GM19238 (cell line): ENCODE measurements around the gene TUT7.
"Not testable (repeated sequence)": the region's sequence is repeated elsewhere in the genome, so short reads cannot be mapped to it uniquely, and the experiment has no call there.

ENCODE experiments used
- DNase-seq: peaks from one replicate; pipeline ENCODE4 v3.0.0; 2011; ENCODE audit warnings: low spot score; ENCODE audit not compliant: insufficient read length

TUT7 gene

GRCh38 chr9:86301686-86302085 is 52.5 kb downstream of the TUT7 start:
- DNase-seq: no peak

- no peak for DNase-seq
Measured at GRCh38 chr9:86300701-86301100, 53.5 kb downstream of the TUT7 start.

- DNase-seq: no peak
Measured at GRCh38 chr9:86298873-86299272, 55.3 kb downstream of the TUT7 start.

GRCh38 chr9:86290341-86290740 is 63.9 kb downstream of the TUT7 start:
- not testable (repeated sequence) for DNase-seq

- DNase-seq: no peak
Measured at GRCh38 chr9:86288499-86289198, 65.6 kb downstream of the TUT7 start.

- DNase-seq: no peak
Measured at GRCh38 chr9:86287013-86287412, 67.2 kb downstream of the TUT7 start.

DNA sequence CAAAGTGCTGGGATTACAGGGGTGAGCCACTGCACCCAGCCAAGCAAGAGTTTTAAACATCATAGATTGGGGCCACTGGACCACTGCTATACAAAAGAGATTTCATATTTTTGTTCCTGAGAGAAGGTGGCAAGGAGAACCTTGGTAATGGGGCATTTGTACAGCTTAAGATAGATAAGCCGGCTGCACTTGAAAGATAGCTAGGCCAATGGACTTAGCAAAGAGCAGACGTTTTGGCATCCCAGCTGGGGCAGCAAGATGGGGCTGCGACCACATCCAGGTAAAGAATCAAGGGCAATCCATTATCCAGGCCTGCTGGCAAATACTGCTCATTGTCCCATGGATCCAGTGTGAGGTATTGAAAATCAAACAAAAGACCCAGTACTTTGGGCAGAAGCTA is 67.9 kb downstream of the TUT7 start:
- DNase-seq: no peak

DNA sequence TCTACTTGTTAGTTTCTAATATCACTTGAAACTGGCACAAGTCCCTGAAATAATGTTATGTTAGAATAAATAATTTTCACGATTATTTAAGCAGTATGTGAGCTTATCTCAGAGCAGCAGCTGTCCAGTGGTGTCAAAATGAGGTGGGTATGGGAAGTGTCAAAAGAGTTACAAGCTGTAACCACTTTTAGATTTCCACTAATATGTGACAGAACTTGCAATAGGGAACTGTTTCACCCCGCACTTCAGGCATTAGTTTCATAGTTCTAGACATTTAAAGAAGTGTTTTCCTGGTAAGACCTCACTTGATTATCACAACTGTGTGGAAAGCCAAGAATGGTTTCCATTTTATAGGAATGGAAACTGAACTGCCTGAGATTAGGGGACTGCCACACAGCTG is 68.9 kb downstream of the TUT7 start:
- no peak for DNase-seq

GRCh38 chr9:86282979-86283535 is 71.2 kb downstream of the TUT7 start:
- DNase-seq: no peak

- peak; percentile 67 for DNase-seq
Measured at GRCh38 chr9:86282077-86282978, 71.9 kb downstream of the TUT7 start, which contains the start of gene ISCA1. TSS of gene ISCA1 (minus strand) at chr9:86282538. CDS start at chr9:86282458, 80 bp downstream.

GRCh38 chr9:86281593-86282076 is 72.6 kb downstream of the TUT7 start:
- no peak for DNase-seq

DNA sequence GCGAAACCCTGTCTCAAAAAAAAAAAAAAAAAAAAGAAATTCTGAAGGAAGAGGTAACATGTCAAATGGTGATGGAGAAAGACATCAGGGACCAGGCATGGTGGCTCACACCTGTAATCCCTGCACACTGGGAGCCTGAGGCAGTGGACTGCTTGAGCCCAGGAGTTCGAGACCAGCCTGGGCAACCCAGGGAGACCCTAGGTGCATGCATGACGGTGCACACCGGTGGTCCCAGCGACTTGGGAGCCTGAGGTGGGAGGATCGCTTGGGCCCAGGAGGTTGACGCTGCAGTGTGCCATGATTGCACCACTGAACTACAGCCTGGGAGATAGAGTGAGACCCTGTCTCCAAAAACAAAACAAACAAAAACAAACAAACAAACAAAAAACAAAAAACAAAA is 73.6 kb downstream of the TUT7 start:
- no peak for DNase-seq

- no peak for DNase-seq
Measured at GRCh38 chr9:86279839-86280238, 74.4 kb downstream of the TUT7 start.

DNA sequence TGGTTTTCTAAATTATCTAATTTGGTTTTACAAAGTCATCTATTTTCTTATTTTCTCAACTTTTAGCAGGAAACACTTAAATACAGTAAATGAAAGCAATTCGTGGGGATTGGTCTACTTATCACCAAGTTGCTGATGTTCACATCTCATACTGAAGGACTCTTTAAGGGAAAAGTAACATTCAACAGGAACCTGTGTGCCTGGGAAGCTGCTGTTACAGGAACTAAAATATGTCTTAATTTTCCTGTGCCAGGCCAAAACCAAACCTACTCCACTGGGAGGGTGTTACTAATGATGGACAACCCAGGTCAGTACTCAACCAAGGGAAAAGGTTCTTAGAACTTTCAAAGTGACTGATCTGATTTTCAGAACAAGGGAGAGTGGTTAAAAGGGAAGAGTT is 77.1 kb downstream of the TUT7 start:
- no peak for DNase-seq

DNA sequence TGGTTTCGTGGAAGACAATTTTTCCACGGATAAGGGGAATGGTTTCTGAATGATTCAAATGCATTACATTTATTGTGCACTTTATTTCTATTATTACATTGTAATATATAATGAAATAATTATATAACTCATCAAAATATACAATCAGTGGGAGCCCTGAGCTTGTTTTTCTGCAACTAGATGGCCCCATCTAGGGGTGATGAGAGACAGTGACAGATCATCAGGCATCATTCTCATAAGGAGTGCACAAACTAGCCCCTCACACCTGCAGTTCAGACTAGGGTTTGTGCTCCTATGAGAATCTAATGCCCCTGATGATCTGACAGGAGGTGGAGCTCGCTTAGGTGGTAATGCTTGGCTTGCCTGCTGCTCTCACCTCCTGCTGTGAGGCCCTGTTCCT is 78.2 kb downstream of the TUT7 start:
- no peak for DNase-seq

DNA sequence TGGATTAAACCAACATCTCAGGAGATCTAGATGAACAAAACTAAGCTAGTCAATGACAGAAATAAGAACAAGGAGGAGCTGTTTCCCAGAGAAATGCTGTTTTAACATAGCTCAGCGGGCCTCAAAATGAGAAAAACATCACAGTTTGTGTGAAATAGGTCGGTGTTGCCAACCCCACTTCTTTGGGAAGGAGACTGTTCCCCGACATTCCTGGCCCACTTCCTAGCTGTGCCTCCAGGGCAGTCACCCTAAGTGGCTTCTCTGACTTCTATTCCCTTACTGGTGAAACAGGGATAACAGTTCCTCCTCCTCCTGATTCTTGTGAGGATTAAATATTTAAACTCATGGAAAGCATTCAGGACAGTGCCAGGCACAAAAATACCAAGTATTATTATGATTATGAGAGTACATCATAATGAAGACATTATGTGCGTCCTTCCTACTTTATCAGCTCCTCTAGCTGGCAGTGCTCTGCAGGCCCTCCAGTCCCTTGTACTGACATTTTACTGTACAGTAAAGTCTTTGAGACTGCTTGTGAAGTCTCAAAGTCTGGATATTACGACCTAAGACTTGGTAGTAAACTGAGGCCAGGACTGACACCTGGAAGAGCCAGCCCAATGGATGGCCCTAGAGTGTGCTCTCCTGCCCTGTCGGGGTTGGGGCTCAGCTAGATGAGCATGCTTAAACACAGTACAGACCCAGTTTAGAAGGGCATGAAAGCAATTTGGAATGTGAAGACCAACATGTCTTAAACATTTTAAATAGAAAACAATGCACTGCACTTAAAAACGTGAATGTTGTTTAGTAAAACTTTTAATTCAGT is 79.2 kb downstream of the TUT7 start:
- no peak for DNase-seq

GRCh38 chr9:86272221-86272620 is 82.0 kb downstream of the TUT7 start:
- DNase-seq: no peak

DNA sequence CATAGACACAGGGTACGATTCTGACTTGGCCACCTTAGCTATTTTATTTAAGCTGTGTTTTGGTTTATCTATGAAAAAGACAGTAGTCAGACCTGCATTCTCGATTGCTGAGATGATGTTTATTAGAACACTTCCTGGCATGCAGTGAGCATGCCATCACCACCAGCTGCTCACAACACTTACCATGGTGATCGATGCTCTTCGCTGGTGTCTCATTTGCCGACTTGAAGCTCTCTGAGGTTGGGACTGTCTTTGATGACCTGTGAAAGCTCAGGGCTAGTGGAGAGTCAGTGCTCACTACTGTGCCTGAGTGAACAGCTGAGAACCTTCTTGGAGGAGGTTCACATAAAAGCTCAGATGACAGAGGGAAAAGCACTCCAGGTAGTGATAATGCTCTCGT is 90.3 kb downstream of the TUT7 start:
- DNase-seq: no peak

- no peak for DNase-seq
Measured at GRCh38 chr9:86262492-86262891, 91.7 kb downstream of the TUT7 start.

- DNase-seq: no peak
Measured at GRCh38 chr9:86259557-86259956, 94.7 kb downstream of the TUT7 start, which contains the start of gene C9orf153. TSS of gene C9orf153 (minus strand) at chr9:86259657. CDS start at chr9:86229603, 30,054 bp downstream.

DNA sequence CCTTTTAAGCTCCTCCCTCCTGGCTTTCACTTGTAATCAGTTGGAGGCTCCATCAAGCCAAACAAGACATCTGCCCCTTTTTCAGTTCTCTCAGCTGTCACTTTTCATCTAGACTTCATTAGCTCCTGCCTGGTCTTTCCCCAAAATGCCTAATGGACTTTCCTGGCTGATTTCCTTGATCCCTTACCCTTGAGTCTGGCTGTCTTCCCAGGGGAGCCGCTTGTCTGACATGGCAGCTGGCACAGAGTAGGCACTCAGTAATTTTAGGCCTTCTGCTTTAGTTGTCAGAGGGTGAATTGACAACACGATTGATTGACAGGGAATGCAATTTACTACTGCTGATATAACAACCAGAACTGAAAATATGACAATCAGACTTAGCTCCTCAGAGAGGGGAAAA is 96.8 kb downstream of the TUT7 start:
- no peak for DNase-seq
